ENCODE data around the gene DHRS1.

GRCh38 chr14:24337144-24337823, 37.7 kb upstream of the DHRS1 start:
- TF ChIP-seq CTCF (IDR thresholded peaks at IDR 0.05 in 2 of 3, conservative IDR thresholded peaks at IDR 0.05 in 1 of 3; ENCODE audit: borderline replicate concordance in 1 of 3, insufficient read depth in 1 of 3, low read depth in 2 of 3, low read length in 2 of 3) (no peak), EZH2phosphoT487 (IDR thresholded peaks at IDR 0.05; ENCODE audit: borderline replicate concordance) (no peak), JUND (IDR thresholded peaks at IDR 0.05) (no peak), POLR2A (IDR thresholded peaks at IDR 0.05; ENCODE audit: borderline replicate concordance, extremely low read depth, insufficient read depth, insufficient read length) (no peak), ELF1 (IDR thresholded peaks at IDR 0.05; ENCODE audit: borderline replicate concordance, low read depth) (no peak), POLR2AphosphoS5 (IDR thresholded peaks at IDR 0.05; ENCODE audit: low read depth, low read length) (no peak), YY1 (IDR thresholded peaks at IDR 0.05; ENCODE audit: extremely low read depth, insufficient replicate concordance, low read depth, low read length) (no peak), CBX3 (IDR thresholded peaks at IDR 0.05; ENCODE audit: low read depth) (no peak), TCF7L2 (IDR thresholded peaks at IDR 0.05; ENCODE audit: borderline replicate concordance, extremely low read depth, insufficient read depth, insufficient read length) (no peak)
- TF ChIP-seq, protein P1, sequence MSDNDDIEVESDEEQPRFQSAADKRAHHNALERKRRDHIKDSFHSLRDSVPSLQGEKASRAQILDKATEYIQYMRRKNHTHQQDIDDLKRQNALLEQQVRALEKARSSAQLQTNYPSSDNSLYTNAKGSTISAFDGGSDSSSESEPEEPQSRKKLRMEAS (IDR thresholded peaks at IDR 0.05) = no peak

All from HCT116 (cell line).